IPS DF 6.9 (cell line): ENCODE data around the gene EXD3.
A peak's percentile ranks its signal among the peaks of the same experiment; 100 is the strongest.

Source experiments
- DNase-seq: peaks from one replicate; pipeline ENCODE4 v3.0.0-alpha.2; 2013; ENCODE audit warnings: low read depth, low spot score
- H3K27ac ChIP-seq: one replicate; pipeline ENCODE4 v1.5.1; 2013; ENCODE audit warnings: low read length, control low read depth
- H3K27me3 ChIP-seq: 2 replicates; pipeline ENCODE4 v1.6.1; 2013; ENCODE audit warnings: mild to moderate bottlenecking, low read length; ENCODE audit not compliant: control insufficient read depth, insufficient read depth
- H3K36me3 ChIP-seq: 2 replicates; pipeline ENCODE4 v1.6.1; 2013; ENCODE audit warnings: low read length; ENCODE audit not compliant: control insufficient read depth, insufficient read depth
- H3K4me1 ChIP-seq: 2 replicates; pipeline ENCODE4 v1.6.1; 2013; ENCODE audit warnings: low read length; ENCODE audit not compliant: control insufficient read depth, insufficient read depth
- H3K4me3 ChIP-seq: 2 replicates; pipeline ENCODE4 v1.5.1; 2013; ENCODE audit warnings: mild to moderate bottlenecking, low read length
- H3K9me3 ChIP-seq: 2 replicates; pipeline ENCODE4 v1.6.1; 2013; ENCODE audit warnings: low read length, inconsistent platforms; ENCODE audit not compliant: control insufficient read depth, insufficient read depth
- WGBS: extraction: QIAGEN DNeasy Blood & Tissue Kit; methylation state at CpG from one replicate; pipeline ENCODE4 v1.1.7; 2013; ENCODE audit warnings: mixed read lengths, missing lambda C conversion rate; ENCODE audit not compliant: insufficient read length, insufficient coverage; 5-methylcytosine and 5-hydroxymethylcytosine counted together

EXD3 gene

DNA sequence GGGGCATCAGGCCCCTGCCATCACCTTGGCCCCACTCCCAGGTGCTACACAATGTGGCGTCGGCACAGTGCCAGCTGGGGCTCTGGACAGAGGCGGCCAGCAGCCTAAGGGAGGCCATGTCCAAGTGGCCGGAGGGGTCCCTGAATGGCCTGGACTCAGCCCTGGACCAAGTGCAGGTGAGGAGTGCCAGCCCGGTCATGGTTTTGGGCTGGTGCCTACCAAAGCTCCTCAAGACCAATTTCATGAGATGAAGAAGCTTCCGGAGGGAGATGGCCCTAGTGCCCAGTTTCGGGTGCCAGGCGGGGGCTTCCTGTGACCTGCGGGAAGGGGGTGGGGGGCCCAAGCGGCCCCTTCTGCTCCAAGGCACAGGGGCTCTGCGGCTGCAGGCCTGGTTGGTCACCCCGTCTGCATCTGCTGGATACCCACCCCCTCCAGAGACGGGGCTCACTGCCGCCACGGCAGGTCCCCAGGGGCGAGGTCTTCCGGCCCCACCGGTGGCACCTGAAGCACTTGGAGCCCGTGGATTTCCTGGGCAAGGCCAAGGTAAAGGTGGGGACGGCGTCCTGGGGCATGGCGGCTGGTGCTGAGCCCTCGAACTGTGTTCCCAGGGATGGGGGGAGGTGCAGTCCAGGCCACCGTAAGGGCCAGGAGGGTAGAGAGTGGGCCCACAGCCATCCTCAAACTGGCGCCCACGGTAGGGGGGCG is 6.0 kb upstream of the EXD3 start:
- Histone ChIP-seq H3K9me3 (no peaks in the 10 kb centered on the region), H3K27ac (no peak overlapping the region), H3K4me3 (no peak overlapping the region), H3K4me1 (peaks cover 2% of the 10 kb centered on the region; the same call in 1 of the 2 replicates), H3K36me3 (no peaks in the 10 kb centered on the region), H3K27me3 (no peaks in the 10 kb centered on the region)
- no CpG with 5 or more reads among the region's 27 CpGs for WGBS
- no peak for DNase-seq

DNA sequence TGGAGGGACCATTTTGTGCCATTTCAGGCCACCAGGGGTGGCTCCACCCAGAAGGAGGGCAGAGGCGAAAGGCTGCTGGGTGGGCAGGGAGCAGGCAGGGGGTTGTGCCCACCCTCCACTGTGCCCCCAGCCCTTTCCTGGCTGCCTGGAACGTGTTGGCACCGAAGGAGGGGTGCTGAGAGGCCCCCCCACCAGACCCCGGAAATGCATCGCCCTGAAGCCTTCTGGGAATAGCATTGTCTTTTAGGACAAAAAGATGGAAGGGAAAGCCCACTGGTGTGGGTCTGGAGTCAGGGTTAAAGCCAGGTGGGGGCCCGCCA is 5.3 kb upstream of the EXD3 start:
- Histone ChIP-seq H3K4me3 (no peak overlapping the region), H3K4me1 (peaks cover 2% of the 10 kb centered on the region; the same call in 1 of the 2 replicates), H3K27ac (no peak overlapping the region), H3K9me3 (no peaks in the 10 kb centered on the region), H3K27me3 (no peaks in the 10 kb centered on the region), H3K36me3 (no peaks in the 10 kb centered on the region)
- no peak for DNase-seq
- no CpG with 5 or more reads among the region's 6 CpGs for WGBS

DNA sequence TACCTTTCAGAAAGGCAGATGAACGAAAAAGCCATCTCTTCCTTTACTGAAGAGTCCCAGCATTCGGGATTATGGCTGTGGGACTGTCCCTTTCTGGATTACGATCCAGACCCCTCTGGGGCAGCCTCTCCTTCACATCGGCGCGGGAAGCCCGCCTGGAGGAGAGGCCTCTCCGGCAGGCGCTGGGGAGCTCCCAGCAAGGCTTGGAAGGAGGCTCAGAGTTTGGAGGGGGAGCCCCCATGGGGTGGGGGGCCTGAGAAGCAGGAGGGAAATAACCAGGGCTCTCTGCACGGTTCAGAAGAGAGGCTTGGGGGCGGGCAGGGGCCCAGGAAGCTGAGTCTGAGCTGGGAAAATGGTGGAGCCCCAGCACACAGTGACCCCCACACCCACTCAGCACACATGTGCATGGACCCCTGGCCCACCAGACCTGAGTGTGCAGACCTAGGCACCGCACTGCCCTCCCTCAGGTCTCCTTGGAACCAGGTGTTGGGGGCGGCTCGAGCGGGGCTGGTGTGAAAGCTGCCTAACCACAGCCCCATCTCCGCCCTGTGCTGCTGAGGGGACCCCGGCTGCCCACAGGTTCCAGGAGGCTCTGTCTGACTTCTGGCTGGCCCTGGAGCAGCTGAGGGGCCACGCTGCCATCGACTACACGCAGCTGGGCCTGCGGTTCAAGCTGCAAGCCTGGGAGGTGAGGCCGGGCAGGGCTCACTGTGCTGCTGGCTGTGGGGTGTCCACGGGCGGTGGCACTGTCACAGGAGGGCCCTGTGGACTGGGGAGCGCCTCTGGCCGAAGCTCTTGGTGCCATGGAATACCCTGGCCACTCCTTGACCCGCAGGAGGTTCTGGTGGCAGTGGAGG is 4.7 kb upstream of the EXD3 start:
- Histone ChIP-seq H3K9me3 (no peaks in the 10 kb centered on the region), H3K4me1 (peaks cover 2% of the 10 kb centered on the region; the same call in 1 of the 2 replicates), H3K27ac (no peak overlapping the region), H3K27me3 (no peaks in the 10 kb centered on the region), H3K36me3 (no peaks in the 10 kb centered on the region), H3K4me3 (no peak overlapping the region)
- DNase-seq, result no peak
- WGBS, result no CpG with 5 or more reads among the region's 27 CpGs

DNA sequence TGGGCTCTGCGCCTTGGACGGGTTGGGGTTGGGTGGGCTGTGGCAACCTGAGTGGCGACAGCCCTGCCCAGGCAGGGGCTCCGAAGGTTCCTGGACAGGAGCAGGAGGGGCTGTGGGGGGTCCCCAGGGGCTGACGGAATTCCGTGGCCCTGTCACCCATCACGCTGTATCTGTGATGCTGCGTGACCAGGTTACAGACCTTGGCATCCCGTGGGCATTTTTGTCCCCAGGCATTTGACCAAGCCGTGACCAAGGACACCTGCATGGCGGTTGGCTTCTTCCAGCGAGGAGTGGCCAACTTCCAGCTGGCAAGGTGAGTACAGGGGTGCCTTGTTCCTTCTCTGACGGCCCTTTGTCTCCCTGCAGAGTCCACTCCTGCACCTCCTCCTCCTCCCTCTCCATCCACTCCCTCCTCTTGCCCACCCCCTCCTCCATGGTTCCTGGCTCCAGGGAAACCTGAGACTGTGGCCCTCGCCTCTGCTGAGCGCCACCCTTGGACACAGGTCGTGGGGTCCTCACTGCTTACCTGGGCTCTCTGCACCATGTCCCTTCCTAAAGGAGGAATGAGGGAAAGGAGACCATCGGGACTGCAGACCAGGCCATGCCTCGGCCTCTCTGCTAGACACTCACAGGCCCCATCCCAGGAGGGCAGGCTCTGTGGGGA is 3.2 kb upstream of the EXD3 start:
- no CpG with 5 or more reads among the region's 18 CpGs for WGBS
- no peaks in the 10 kb centered on the region for H3K9me3 ChIP-seq
- no peak for DNase-seq
- H3K36me3 ChIP-seq, result no peaks in the 10 kb centered on the region
- H3K4me3 ChIP-seq, result no peak overlapping the region
- peaks cover 2% of the 10 kb centered on the region; the same call in 1 of the 2 replicates for H3K4me1 ChIP-seq
- H3K27ac ChIP-seq, result no peak overlapping the region
- no peaks in the 10 kb centered on the region for H3K27me3 ChIP-seq

DNA sequence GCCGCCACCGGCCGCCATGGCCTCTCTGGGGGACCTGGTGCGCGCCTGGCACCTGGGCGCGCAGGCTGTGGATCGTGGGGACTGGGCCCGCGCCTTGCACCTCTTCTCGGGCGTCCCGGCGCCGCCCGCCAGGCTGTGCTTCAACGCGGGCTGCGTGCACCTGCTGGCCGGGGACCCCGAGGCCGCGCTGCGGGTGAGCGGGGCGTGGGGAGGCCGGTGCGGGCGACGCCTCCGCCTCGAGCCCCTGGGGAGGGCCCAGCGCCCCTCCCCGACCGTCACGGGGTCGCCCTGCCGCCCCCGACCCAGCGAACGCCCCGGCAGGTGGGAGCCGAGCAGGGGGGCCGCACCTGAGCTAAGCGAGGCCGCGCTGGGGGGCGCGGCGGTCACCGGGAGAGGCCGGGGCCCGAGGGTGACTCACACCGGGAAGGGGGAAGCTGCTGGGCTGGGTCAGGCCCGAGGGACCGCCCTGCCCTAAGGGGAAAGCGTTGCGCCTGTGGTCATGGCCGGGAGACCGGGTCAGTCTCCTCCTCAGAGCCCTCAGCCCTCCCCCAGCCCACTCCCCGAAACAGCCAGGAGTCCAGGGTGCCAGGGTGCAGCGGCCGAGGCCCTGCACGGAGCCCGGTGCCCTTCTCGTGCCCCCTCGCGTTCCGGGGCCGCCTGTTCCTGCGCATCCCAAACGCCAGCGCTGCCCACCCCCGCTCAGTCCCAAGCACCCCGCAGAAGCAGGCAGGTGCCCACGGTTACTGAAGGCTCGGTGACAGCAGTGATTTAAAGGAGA is 741 bp upstream of the EXD3 start:
- no peaks in the 10 kb centered on the region for H3K4me1 ChIP-seq
- H3K27ac ChIP-seq, result no peak overlapping the region
- WGBS, result no CpG with 5 or more reads among the region's 77 CpGs
- H3K36me3 ChIP-seq, result no peaks in the 10 kb centered on the region
- peak overlapping the region; percentile 38 for H3K4me3 ChIP-seq
- no peaks in the 10 kb centered on the region for H3K27me3 ChIP-seq
- DNase-seq, result no peak
- H3K9me3 ChIP-seq, result no peaks in the 10 kb centered on the region

DNA sequence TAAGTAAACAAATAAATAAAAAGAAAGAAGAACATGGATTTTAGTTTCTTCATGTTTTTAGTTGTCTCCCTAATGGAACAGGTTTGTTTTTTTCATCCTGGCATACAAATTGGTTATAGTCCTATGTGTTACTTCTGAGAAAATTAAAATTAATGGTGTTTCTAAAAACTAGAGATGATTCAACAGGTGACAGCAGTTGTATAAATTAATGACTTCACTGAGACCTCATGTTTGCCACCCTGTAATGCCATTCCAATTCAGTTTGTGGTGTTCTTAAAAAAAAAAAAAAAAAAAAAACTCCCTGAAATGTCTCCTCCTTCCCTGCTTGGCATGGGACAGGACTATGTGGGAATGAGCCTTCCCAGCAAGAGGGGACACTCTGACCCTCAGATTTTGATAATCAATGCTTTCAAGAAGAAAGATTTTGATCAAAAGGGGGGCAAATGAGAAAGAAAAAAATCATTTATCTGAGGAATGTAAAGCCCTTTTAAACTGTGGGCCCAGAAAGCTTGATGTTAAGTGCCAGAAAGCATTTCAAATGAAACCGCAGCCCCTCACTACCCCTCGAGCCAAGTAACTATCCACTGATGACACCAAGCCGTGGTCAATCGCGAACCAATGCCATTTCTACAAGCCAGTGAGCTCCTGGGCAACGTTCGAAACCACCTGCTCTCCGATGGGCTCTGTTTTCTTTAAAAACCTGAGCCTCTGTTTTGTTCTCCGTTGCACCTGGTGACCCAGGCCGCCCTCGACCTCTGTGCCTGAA is 941 bp downstream of the EXD3 start:
- Histone ChIP-seq H3K36me3 (no peaks in the 10 kb centered on the region), H3K27ac (no peak overlapping the region), H3K4me3 (peak overlapping the region; percentile 87; the same call in 1 of the 2 replicates), H3K9me3 (no peaks in the 10 kb centered on the region), H3K27me3 (no peaks in the 10 kb centered on the region), H3K4me1 (no peaks in the 10 kb centered on the region)
- no peak for DNase-seq
- no CpG with 5 or more reads among the region's 11 CpGs for WGBS

DNA sequence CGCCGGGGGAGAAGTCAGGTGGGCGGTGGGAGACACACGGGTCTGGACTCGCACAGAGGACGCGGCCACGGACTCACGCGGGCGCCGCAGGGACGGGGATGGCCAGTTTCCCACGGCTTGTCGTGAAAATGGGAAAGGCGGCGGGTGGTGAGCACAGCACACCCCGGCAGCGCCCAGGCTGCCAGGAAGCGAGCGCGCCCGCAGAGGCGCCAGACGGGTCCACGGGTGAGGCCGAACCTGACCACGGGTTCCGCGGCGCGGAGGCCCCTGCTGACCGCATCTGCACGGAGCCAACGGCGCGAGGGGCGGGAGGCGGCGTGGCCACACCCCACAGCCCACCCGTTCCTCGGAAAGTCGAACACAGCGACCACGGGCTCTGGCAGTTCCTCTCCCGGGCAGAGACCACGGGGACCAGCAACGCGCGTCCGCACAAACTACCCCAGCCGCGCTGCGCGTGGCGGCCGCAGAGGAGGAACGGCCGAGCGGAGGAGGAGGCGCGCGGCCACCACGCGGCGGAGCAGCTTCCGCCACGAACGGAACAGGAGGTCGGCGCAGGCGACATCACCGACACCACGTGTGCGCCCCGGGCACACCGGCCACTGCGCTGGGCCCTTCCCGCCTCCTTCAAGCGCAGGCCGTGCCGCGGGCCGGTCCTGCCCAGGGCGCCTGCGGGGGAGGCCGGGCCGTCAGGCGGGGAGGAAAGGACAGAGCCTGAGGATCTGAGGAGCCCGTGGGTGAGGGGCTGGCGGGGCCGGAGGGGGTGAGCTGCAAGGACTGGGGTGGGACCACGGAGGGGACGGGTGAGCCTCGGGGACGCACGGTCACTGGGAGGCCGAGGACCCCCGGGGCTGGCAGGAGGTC is 5.6 kb downstream of the EXD3 start:
- Histone ChIP-seq H3K27ac (no peak overlapping the region), H3K9me3 (no peaks in the 10 kb centered on the region), H3K4me1 (no peaks in the 10 kb centered on the region), H3K36me3 (no peaks in the 10 kb centered on the region; the same call in 1 of the 2 replicates), H3K4me3 (no peak overlapping the region), H3K27me3 (no peaks in the 10 kb centered on the region)
- no CpG with 5 or more reads among the region's 99 CpGs for WGBS
- no peak for DNase-seq

DNA sequence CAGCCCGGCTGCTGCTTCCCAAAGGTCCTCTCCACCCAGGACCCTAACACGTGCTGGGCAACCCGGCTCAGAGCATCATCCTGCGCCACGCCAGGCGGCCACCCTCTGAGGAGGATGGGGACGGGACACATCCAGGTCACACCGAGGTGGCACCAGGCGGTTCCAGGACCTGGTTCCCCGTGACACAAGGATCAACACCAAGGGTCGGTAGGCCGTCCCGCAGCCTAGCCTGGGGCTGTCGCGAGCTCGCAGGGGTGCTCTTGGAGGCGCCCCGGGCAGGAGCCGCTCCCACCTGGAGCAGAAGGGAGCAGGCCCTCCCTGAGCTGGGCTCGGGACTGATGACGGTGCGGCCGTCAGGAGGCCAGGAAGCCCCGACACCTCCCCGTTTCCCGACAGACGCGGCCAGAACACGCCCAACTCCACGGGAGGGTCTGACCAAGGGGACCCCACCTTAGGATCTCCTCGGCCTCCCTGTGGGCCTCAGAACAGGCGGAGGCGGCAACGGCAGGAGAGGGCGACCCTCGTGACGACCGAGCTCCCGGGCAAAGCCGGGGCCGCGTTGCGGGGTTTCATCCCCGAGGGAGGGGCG is 6.3 kb downstream of the EXD3 start:
- no peaks in the 10 kb centered on the region; the same call in 1 of the 2 replicates for H3K4me1 ChIP-seq
- WGBS, result no CpG with 5 or more reads among the region's 45 CpGs
- H3K27ac ChIP-seq, result no peak overlapping the region

More for the DNA sequence above, 6.3 kb downstream of the EXD3 start:
- H3K9me3 ChIP-seq, result no peaks in the 10 kb centered on the region
- H3K36me3 ChIP-seq, result no peaks in the 10 kb centered on the region; the same call in 1 of the 2 replicates
- no peaks in the 10 kb centered on the region for H3K27me3 ChIP-seq
- H3K4me3 ChIP-seq, result no peak overlapping the region
- no peak for DNase-seq
